IMR-90 (cell line): ENCODE measurements around the gene NR5A2. TPM values are rescaled to one million over a fixed set of nuclear protein-coding genes. Genes with fewer than 3 reads are reported as not detected.

Experiments used
- ATAC-seq: fragments of 200-7000 bp; cut with Tn5 transposase; 2 replicates; pipeline ENCODE4 v1.9.1; 2020; ENCODE audit warnings: low read depth, mild to moderate bottlenecking, moderate library complexity
- BruUV-seq: library from RNA; stranded (reverse); fragments of 400-500 nt; replicated peaks from 2 replicates; lab custom pipeline; 2021; lab: Mats Ljungman, UMichigan
- CTCF ChIA-PET: fragments of 300-600 bp; formaldehyde crosslinking; extraction: SDS; loops from one replicate; lab custom pipeline; 2021; ENCODE audit warnings: antibody characterized with exemption; lab: Yijun Ruan, JAX
- POLR2A ChIA-PET: fragments of 300-600 bp; sonication (Branson Sonifier 250); formaldehyde crosslinking; loops from one replicate; lab custom pipeline; 2022; ENCODE audit warnings: antibody characterized with exemption; ENCODE audit not compliant: unreplicated experiment; lab: Charles Lee
- DNase-seq: peaks from one replicate; pipeline ENCODE4 v3.0.0; 2013
- H2AFZ ChIP-seq: replicated peaks from 2 replicates; pipeline ENCODE3; 2013; ENCODE audit warnings: low read length, mild to moderate bottlenecking; ENCODE audit not compliant: poor library complexity
- H2AK5ac ChIP-seq: 2 replicates; pipeline ENCODE4 v1.6.1; 2013; ENCODE audit warnings: low read depth, low read length, inconsistent platforms
- H2AK9ac ChIP-seq: replicated peaks from 2 replicates; pipeline ENCODE3; 2013; ENCODE audit warnings: mild to moderate bottlenecking, low read depth, low read length, moderate library complexity; ENCODE audit not compliant: poor library complexity
- H2BK120ac ChIP-seq: 2 replicates; pipeline ENCODE4 v1.6.1; 2013; ENCODE audit warnings: low read depth, low read length, inconsistent platforms
- H2BK15ac ChIP-seq: 3 replicates; pipeline ENCODE4 v1.6.1; 2013; ENCODE audit warnings: low read depth, low read length, inconsistent platforms
- H2BK20ac ChIP-seq: 2 replicates; pipeline ENCODE4 v1.6.1; 2013; ENCODE audit warnings: low read depth, mild to moderate bottlenecking, inconsistent platforms, low read length, moderate library complexity
- H2BK5ac ChIP-seq: 2 replicates; pipeline ENCODE4 v1.6.1; 2013; ENCODE audit warnings: mild to moderate bottlenecking, low read depth, low read length, inconsistent platforms; ENCODE audit not compliant: poor library complexity, severe bottlenecking
- H3K14ac ChIP-seq: replicated peaks from 2 replicates; pipeline ENCODE4 v1.6.1; 2013; ENCODE audit warnings: low read depth, low read length, inconsistent platforms
- H3K18ac ChIP-seq: 2 replicates; pipeline ENCODE4 v1.6.1; 2013; ENCODE audit warnings: low read depth, low read length, control low read depth
- H3K23ac ChIP-seq: 2 replicates; pipeline ENCODE4 v1.6.1; 2013; ENCODE audit warnings: low read depth, low read length, inconsistent platforms
- H3K27ac ChIP-seq: 2 replicates; pipeline ENCODE4 v1.5.1; 2013; ENCODE audit warnings: mild to moderate bottlenecking, control low read depth, low read length; ENCODE audit not compliant: insufficient read depth
- H3K27me3 ChIP-seq: 2 replicates; pipeline ENCODE4 v1.6.1; 2013; ENCODE audit warnings: low read length; ENCODE audit not compliant: control insufficient read depth, insufficient read depth
- H3K36me3 ChIP-seq: 2 replicates; pipeline ENCODE4 v1.6.1; 2013; ENCODE audit warnings: low read length, mixed read lengths; ENCODE audit not compliant: control insufficient read depth, insufficient read depth
- H3K4ac ChIP-seq: 2 replicates; pipeline ENCODE4 v1.6.1; 2013; ENCODE audit warnings: low read depth, low read length, inconsistent platforms
- H3K4me1 ChIP-seq: 2 replicates; pipeline ENCODE4 v1.6.1; 2013; ENCODE audit warnings: low read length, mixed read lengths; ENCODE audit not compliant: control insufficient read depth, insufficient read depth
- H3K4me2 ChIP-seq: 2 replicates; pipeline ENCODE4 v1.6.1; 2013; ENCODE audit warnings: low read depth, mild to moderate bottlenecking, control low read depth, low read length, moderate library complexity
- H3K4me3 ChIP-seq: 2 replicates; pipeline ENCODE4 v1.5.1; 2013; ENCODE audit warnings: low read depth, mild to moderate bottlenecking, control low read depth, low read length, moderate library complexity; ENCODE audit not compliant: insufficient read depth
- H3K56ac ChIP-seq: 2 replicates; pipeline ENCODE4 v1.6.1; 2013; ENCODE audit warnings: low read length, inconsistent platforms; ENCODE audit not compliant: insufficient read depth; ENCODE audit errors: extremely low read depth
- H3K79me1 ChIP-seq, 2 experiments: 2 replicates each; pipeline ENCODE4 v1.6.1; 2013; ENCODE audit warnings: low read length in 2 of 2, inconsistent platforms in 1 of 2, low read depth in 1 of 2
- H3K9ac ChIP-seq: 2 replicates; pipeline ENCODE4 v1.6.1; 2013; ENCODE audit warnings: low read depth, low read length, control low read depth
- H3K9me1 ChIP-seq: 2 replicates; pipeline ENCODE4 v1.6.1; 2013; ENCODE audit warnings: low read length, inconsistent platforms; ENCODE audit not compliant: insufficient read depth
- H3K9me3 ChIP-seq: 2 replicates; pipeline ENCODE4 v1.6.1; 2013; ENCODE audit warnings: low read length; ENCODE audit not compliant: control insufficient read depth, insufficient read depth
- H4K20me1 ChIP-seq: 2 replicates; pipeline ENCODE4 v1.6.1; 2013; ENCODE audit warnings: low read length, inconsistent platforms; ENCODE audit not compliant: insufficient read depth
- H4K5ac ChIP-seq: 2 replicates; pipeline ENCODE4 v1.6.1; 2013; ENCODE audit warnings: mild to moderate bottlenecking, low read depth, low read length, control low read depth
- H4K8ac ChIP-seq, 2 experiments: 2 replicates each; pipeline ENCODE4 v1.6.1; 2013; ENCODE audit warnings: low read depth in 2 of 2, low read length in 2 of 2, control low read depth in 1 of 2, inconsistent platforms in 1 of 2
- H4K91ac ChIP-seq: 2 replicates; pipeline ENCODE4 v1.6.1; 2013; ENCODE audit warnings: low read depth, low read length, inconsistent platforms; ENCODE audit not compliant: insufficient read depth
- BHLHE40 ChIP-seq: fragments of 150-350 bp; IDR thresholded peaks from 2 replicates; pipeline ENCODE4 v1.6.1; 2016; ENCODE audit warnings: mild to moderate bottlenecking, low read depth, low read length
- CEBPB ChIP-seq: IDR thresholded peaks from 2 replicates; pipeline ENCODE4 v1.6.1; 2012; ENCODE audit warnings: low read depth, low read length, improper control_type of control experiment
- CHD1 ChIP-seq: IDR thresholded peaks from 2 replicates; pipeline ENCODE4 v1.6.1; 2012; ENCODE audit warnings: low read depth, low read length, improper control_type of control experiment
- FOS ChIP-seq: fragments of 150-350 bp; IDR thresholded peaks from 2 replicates; pipeline ENCODE4 v1.6.1; 2016; ENCODE audit warnings: low read depth, low read length
- MAFK ChIP-seq: IDR thresholded peaks from 2 replicates; pipeline ENCODE4 v1.6.1; 2012; ENCODE audit warnings: low read depth, low read length, improper control_type of control experiment
- MAZ ChIP-seq: IDR thresholded peaks from 2 replicates; pipeline ENCODE4 v1.6.1; 2012; ENCODE audit warnings: low read depth, mild to moderate bottlenecking, low read length, improper control_type of control experiment, moderate library complexity, borderline replicate concordance
- MXI1 ChIP-seq: IDR thresholded peaks from 2 replicates; pipeline ENCODE4 v1.6.1; 2012; ENCODE audit warnings: low read depth, mild to moderate bottlenecking, low read length, moderate library complexity, borderline replicate concordance
- NFE2L2 ChIP-seq: fragments of 150-350 bp; IDR thresholded peaks from 2 replicates; pipeline ENCODE4 v1.6.1; 2016; ENCODE audit warnings: low read depth, mild to moderate bottlenecking, low read length
- POLR2A ChIP-seq: IDR thresholded peaks from 2 replicates; pipeline ENCODE4 v1.6.1; 2012; ENCODE audit warnings: mild to moderate bottlenecking, low read depth, low read length
- RAD21 ChIP-seq: IDR thresholded peaks from 2 replicates; pipeline ENCODE4 v1.6.1; 2012; ENCODE audit warnings: low read length, improper control_type of control experiment
- RCOR1 ChIP-seq: IDR thresholded peaks from 2 replicates; pipeline ENCODE4 v1.6.1; 2012; ENCODE audit warnings: mild to moderate bottlenecking, low read length, improper control_type of control experiment; ENCODE audit not compliant: insufficient replicate concordance
- RFX5 ChIP-seq: IDR thresholded peaks from 2 replicates; pipeline ENCODE4 v1.8.0; 2012; ENCODE audit warnings: low read depth, mild to moderate bottlenecking, low read length, moderate library complexity
- SMC3 ChIP-seq: fragments of 150-350 bp; IDR thresholded peaks from 2 replicates; pipeline ENCODE4 v1.6.1; 2016; ENCODE audit warnings: low read depth, mild to moderate bottlenecking, antibody characterized with exemption, low read length, moderate library complexity
- WGBS, 2 experiments: methylation state at CpG; one replicate each; pipeline versions ENCODE4 v1.1.5 to v1.1.7; 2013; ENCODE audit warnings: missing lambda C conversion rate in 2 of 2; ENCODE audit not compliant: insufficient read length in 1 of 2; ENCODE audit errors: extremely low coverage in 2 of 2; 5-methylcytosine and 5-hydroxymethylcytosine counted together
- dilution Hi-C: fragments of 300-500 bp; cut with HindIII; formaldehyde crosslinking; loops from one replicate; pipeline ENCODE4 v1.14.3; 2018; ENCODE audit warnings: low sequenced_read_pairs; ENCODE audit not compliant: unreplicated experiment
- in situ Hi-C: fragments of 300-500 bp; cut with MboI; formaldehyde crosslinking; loops from 3 replicates; pipeline ENCODE4 v1.14.3; 2019; ENCODE audit warnings: low sequenced_read_pairs, inconsistent platforms, mixed read lengths
- intact Hi-C: fragments of 100-400 bp; cut with micrococcal nuclease; formaldehyde crosslinking; loops from 2 replicates; pipeline ENCODE4 v1.10.0; 2022
- polyA plus RNA-seq, 3 experiments: library from polyadenylated mRNA; depleted of rRNA; stranded (reverse); fragments of >200 nt; gene quantifications; 2 replicates each; pipeline ENCODE4 v1.2.3, GENCODE V29; 2012; ENCODE audit warnings: low replicate concordance in 1 of 3
- total RNA-seq: library from RNA; depleted of rRNA; stranded (reverse); fragments of >200 nt; gene quantifications from 2 replicates; pipeline ENCODE4 v1.2.3, GENCODE V29; 2012
- TF ChIP-seq, protein P1 (sequence below): fragments of 150-350 bp; IDR thresholded peaks from 2 replicates; pipeline ENCODE4 v1.6.1; 2016; ENCODE audit warnings: low read depth, mild to moderate bottlenecking, low read length, moderate library complexity, borderline replicate concordance
- TF ChIP-seq, protein P2 (sequence below): fragments of 150-350 bp; IDR thresholded peaks from 2 replicates; pipeline ENCODE4 v1.6.1; 2017; ENCODE audit warnings: mild to moderate bottlenecking, antibody characterized with exemption, low read length, low read depth
- TF ChIP-seq, protein P3 (sequence below): conservative IDR thresholded peaks from 2 replicates; pipeline ENCODE4 v1.5.1; 2012; ENCODE audit warnings: mild to moderate bottlenecking, low read depth, low read length, improper control_type of control experiment

NR5A2 gene
- total and polyA plus RNA-seq, 2 of the 4 experiments (the other 2 are of a cell fraction): 0.03 to 0.18 TPM

DNA sequence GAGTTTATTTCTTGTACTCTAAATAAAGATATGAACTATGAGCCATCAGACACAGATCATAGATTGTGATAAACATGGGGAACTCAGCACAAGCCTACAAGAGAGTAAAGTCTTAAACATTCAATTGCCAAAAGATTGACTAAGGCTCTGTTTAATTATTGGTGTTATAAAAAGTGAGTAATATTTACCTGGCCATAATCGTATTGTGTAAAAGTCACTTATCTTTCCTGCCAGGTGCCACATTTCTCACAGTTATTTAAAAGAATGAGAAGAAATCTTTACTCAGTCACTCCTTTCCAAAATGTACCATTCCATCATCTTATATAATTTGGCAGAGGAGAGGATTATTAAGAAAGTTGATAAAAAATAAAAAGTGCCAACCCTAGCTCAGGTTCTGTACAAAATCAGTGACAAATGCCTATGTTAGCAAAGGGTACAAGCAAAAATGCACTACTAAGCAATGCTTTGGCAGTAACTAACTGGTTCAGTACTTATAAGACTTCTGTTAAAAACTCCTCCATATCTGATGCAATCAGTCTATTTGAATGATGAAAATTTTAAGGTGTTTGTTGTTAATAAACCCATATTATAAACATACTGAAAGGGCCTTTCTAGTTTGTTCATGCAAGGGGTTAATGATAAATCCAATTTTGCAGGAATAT, 5.8 kb upstream of the NR5A2 start:
- WGBS, 2 experiments: no CpG with 5 or more reads among the region's 1 CpG
- H3K27ac ChIP-seq: no peak overlapping the region
- no peak overlapping the region for H2AFZ ChIP-seq
- H2BK20ac ChIP-seq: no peak overlapping the region
- H3K79me1 ChIP-seq: no peaks in the 10 kb centered on the region
- H3K4me3 ChIP-seq: no peak overlapping the region
- no peak overlapping the region for H3K18ac ChIP-seq
- H2BK15ac ChIP-seq: no peak overlapping the region
- no peak overlapping the region for H3K56ac ChIP-seq
- no peak for DNase-seq
- TF ChIP-seq BHLHE40 (no peak), RAD21 (no peak), FOS (no peak), MAFK (no peak), RFX5 (no peak), CEBPB (no peak), MAZ (no peak), SMC3 (no peak), NFE2L2 (no peak), POLR2A (no peak), RCOR1 (no peak), MXI1 (no peak), CHD1 (no peak)
- TF ChIP-seq, protein P1, sequence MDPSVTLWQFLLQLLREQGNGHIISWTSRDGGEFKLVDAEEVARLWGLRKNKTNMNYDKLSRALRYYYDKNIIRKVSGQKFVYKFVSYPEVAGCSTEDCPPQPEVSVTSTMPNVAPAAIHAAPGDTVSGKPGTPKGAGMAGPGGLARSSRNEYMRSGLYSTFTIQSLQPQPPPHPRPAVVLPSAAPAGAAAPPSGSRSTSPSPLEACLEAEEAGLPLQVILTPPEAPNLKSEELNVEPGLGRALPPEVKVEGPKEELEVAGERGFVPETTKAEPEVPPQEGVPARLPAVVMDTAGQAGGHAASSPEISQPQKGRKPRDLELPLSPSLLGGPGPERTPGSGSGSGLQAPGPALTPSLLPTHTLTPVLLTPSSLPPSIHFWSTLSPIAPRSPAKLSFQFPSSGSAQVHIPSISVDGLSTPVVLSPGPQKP: no peak
- TF ChIP-seq, protein P2, sequence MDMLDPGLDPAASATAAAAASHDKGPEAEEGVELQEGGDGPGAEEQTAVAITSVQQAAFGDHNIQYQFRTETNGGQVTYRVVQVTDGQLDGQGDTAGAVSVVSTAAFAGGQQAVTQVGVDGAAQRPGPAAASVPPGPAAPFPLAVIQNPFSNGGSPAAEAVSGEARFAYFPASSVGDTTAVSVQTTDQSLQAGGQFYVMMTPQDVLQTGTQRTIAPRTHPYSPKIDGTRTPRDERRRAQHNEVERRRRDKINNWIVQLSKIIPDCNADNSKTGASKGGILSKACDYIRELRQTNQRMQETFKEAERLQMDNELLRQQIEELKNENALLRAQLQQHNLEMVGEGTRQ: no peak
- TF ChIP-seq, protein P3, sequence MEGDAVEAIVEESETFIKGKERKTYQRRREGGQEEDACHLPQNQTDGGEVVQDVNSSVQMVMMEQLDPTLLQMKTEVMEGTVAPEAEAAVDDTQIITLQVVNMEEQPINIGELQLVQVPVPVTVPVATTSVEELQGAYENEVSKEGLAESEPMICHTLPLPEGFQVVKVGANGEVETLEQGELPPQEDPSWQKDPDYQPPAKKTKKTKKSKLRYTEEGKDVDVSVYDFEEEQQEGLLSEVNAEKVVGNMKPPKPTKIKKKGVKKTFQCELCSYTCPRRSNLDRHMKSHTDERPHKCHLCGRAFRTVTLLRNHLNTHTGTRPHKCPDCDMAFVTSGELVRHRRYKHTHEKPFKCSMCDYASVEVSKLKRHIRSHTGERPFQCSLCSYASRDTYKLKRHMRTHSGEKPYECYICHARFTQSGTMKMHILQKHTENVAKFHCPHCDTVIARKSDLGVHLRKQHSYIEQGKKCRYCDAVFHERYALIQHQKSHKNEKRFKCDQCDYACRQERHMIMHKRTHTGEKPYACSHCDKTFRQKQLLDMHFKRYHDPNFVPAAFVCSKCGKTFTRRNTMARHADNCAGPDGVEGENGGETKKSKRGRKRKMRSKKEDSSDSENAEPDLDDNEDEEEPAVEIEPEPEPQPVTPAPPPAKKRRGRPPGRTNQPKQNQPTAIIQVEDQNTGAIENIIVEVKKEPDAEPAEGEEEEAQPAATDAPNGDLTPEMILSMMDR: no peak
- H3K4me2 ChIP-seq: no peak overlapping the region
- H2BK5ac ChIP-seq: no peak overlapping the region
- H2BK120ac ChIP-seq: no peak overlapping the region
- no peak overlapping the region for H4K5ac ChIP-seq
- no peak for ATAC-seq
- no peaks in the 10 kb centered on the region for H3K9me1 ChIP-seq
- H3K9ac ChIP-seq: no peak overlapping the region
- no peak overlapping the region for H2AK9ac ChIP-seq
- H3K9me3 ChIP-seq: no peaks in the 10 kb centered on the region
- peaks cover 10% of the 10 kb centered on the region for H3K27me3 ChIP-seq
- intact Hi-C loops (no loop called here), dilution Hi-C loops (no loop called here), in situ Hi-C loops (no loop called here)
- no peaks in the 10 kb centered on the region for H4K20me1 ChIP-seq
- H3K36me3 ChIP-seq: no peaks in the 10 kb centered on the region
- no TSS peak for BruUV-seq
- H2AK5ac ChIP-seq: no peak overlapping the region
- CTCF ChIA-PET: no interaction called here
- no peak overlapping the region for H3K4ac ChIP-seq
- no peak overlapping the region for H4K8ac ChIP-seq
- POLR2A ChIA-PET: no interaction called here
- H4K91ac ChIP-seq: no peak overlapping the region
- no peak overlapping the region for H3K14ac ChIP-seq
- H3K4me1 ChIP-seq: no peaks in the 10 kb centered on the region
- H3K23ac ChIP-seq: no peak overlapping the region
